Neural cell (in vitro differentiated cells): ENCODE results near the gene CACNA1D. TPM values are rescaled to one million over a fixed set of nuclear protein-coding genes. Genes with fewer than 3 reads are reported as not detected.

Experiments
- H2AFZ ChIP-seq: fragments of 200-600, 300-800 bp; sonication (generic), shearing (Covaris generic); 2 replicates; pipeline ENCODE4 v1.6.0; 2014; ENCODE audit warnings: low read depth, mild to moderate bottlenecking, antibody characterized with exemption, low read length, moderate library complexity
- H3F3A ChIP-seq: fragments of 200-600 bp; shearing (Covaris generic); 2 replicates; pipeline ENCODE4 v1.6.1; 2016; ENCODE audit warnings: mild to moderate bottlenecking, moderate library complexity, mixed read lengths, antibody characterized with exemption, low read length; ENCODE audit not compliant: insufficient read depth, poor library complexity, severe bottlenecking
- H3K27ac ChIP-seq: fragments of 200-600, 300-800 bp; sonication (generic), shearing (Covaris generic); 2 replicates; pipeline ENCODE4 v1.5.1; 2014; ENCODE audit warnings: mild to moderate bottlenecking, low read length, moderate library complexity
- H3K27me3 ChIP-seq: fragments of 300-800, 200-600 bp; sonication (generic), shearing (Covaris generic); 2 replicates; pipeline ENCODE4 v1.6.0; 2014; ENCODE audit warnings: mild to moderate bottlenecking, low read depth, low read length, moderate library complexity; ENCODE audit not compliant: insufficient read depth
- H3K36me3 ChIP-seq: fragments of 300-800, 200-600 bp; sonication (generic), shearing (Covaris generic); 2 replicates; pipeline ENCODE4 v1.5.1; 2014; ENCODE audit warnings: mild to moderate bottlenecking, antibody characterized with exemption, low read length, moderate library complexity; ENCODE audit not compliant: insufficient read depth
- H3K4me2 ChIP-seq: fragments of 300-800, 200-600 bp; sonication (generic), shearing (Covaris generic); 2 replicates; pipeline ENCODE4 v1.6.0; 2014; ENCODE audit warnings: mild to moderate bottlenecking, low read length
- H3K4me3 ChIP-seq: fragments of 300-800, 200-600 bp; sonication (generic), shearing (Covaris generic); 2 replicates; pipeline ENCODE4 v1.5.1; 2014; ENCODE audit warnings: mild to moderate bottlenecking, low read length, moderate library complexity
- H3K79me2 ChIP-seq: fragments of 200-600 bp; shearing (Covaris generic); replicated peaks from 2 replicates; pipeline ENCODE4 v1.6.0; 2014; ENCODE audit warnings: mild to moderate bottlenecking, low read length, moderate library complexity; ENCODE audit not compliant: insufficient read depth
- H3K9ac ChIP-seq: fragments of 300-800, 200-600 bp; sonication (generic), shearing (Covaris generic); 2 replicates; pipeline ENCODE4 v1.6.1; 2016; ENCODE audit warnings: mild to moderate bottlenecking, low read length, mixed read lengths
- H3K9me2 ChIP-seq: fragments of 200-600 bp; shearing (Covaris generic); 2 replicates; pipeline ENCODE4 v1.6.1; 2016; ENCODE audit warnings: mild to moderate bottlenecking, low read length, mixed read lengths; ENCODE audit not compliant: insufficient read depth
- H3K9me3 ChIP-seq: fragments of 200-600, 300-800 bp; sonication (generic), shearing (Covaris generic); 2 replicates; pipeline ENCODE4 v1.6.1; 2016; ENCODE audit warnings: mild to moderate bottlenecking, mixed run types, low read length, moderate library complexity, mixed read lengths
- H4K20me1 ChIP-seq: fragments of 200-600 bp; shearing (Covaris generic); 2 replicates; pipeline ENCODE4 v1.6.1; 2016; ENCODE audit warnings: mild to moderate bottlenecking, mixed run types; ENCODE audit not compliant: insufficient read depth
- CTCF ChIP-seq: fragments of 450-650 bp; IDR thresholded peaks from 2 replicates; pipeline ENCODE4 v1.5.1; 2014; ENCODE audit warnings: antibody characterized with exemption, mild to moderate bottlenecking, moderate library complexity; ENCODE audit not compliant: poor library complexity, severe bottlenecking
- EP300 ChIP-seq: fragments of 450-650 bp; conservative IDR thresholded peaks from 2 replicates; pipeline ENCODE4 v1.6.1; 2014; ENCODE audit warnings: antibody characterized with exemption, mild to moderate bottlenecking, moderate library complexity; ENCODE audit not compliant: poor library complexity, severe bottlenecking
- EZH2 ChIP-seq: fragments of 200-600, 300-800 bp; shearing (Covaris generic), sonication (generic); IDR thresholded peaks from 2 replicates; pipeline ENCODE4 v1.6.1; 2014; ENCODE audit warnings: antibody characterized with exemption, low read length, borderline replicate concordance, mild to moderate bottlenecking; ENCODE audit not compliant: insufficient read depth, poor library complexity, severe bottlenecking
- MXI1 ChIP-seq: fragments of 450-650 bp; conservative IDR thresholded peaks from 2 replicates; pipeline ENCODE4 v1.6.1; 2014; ENCODE audit warnings: antibody characterized with exemption, mild to moderate bottlenecking; ENCODE audit not compliant: poor library complexity, severe bottlenecking
- POLR2AphosphoS5 ChIP-seq: IDR thresholded peaks from 2 replicates; pipeline ENCODE4 v1.6.1; 2012
- RAD21 ChIP-seq: fragments of 450-650 bp; conservative IDR thresholded peaks from 2 replicates; pipeline ENCODE4 v1.6.1; 2014; ENCODE audit warnings: antibody characterized with exemption, mild to moderate bottlenecking, moderate library complexity
- REST ChIP-seq: IDR thresholded peaks from 2 replicates; pipeline ENCODE4 v1.6.1; 2012; ENCODE audit warnings: borderline replicate concordance
- SMC3 ChIP-seq: fragments of 450-650 bp; conservative IDR thresholded peaks from 2 replicates; pipeline ENCODE4 v1.6.1; 2014; ENCODE audit warnings: antibody characterized with exemption, mild to moderate bottlenecking, moderate library complexity; ENCODE audit not compliant: poor library complexity
- TAF1 ChIP-seq: IDR thresholded peaks from 2 replicates; pipeline ENCODE4 v1.6.1; 2012; ENCODE audit warnings: low read depth
- polyA plus RNA-seq: library from polyadenylated mRNA; depleted of rRNA; stranded (reverse); fragments of >200 nt; gene quantifications from 2 replicates; pipeline ENCODE4 v1.2.3, GENCODE V29; 2014

Gene CACNA1D
- polyA plus RNA-seq, 1 donor from 2014 or later, result 22.5 TPM

GRCh38 chr3:53787016-53787415, 292.6 kb downstream of the CACNA1D start:
- no peaks in the 10 kb centered on the region for H3K79me2 ChIP-seq
- H3K9me2 ChIP-seq, result no peaks in the 10 kb centered on the region
- no peaks in the 10 kb centered on the region for H3K27me3 ChIP-seq
- no peak overlapping the region for H3K4me2 ChIP-seq
- H3K9me3 ChIP-seq, result no peaks in the 10 kb centered on the region
- H3K36me3 ChIP-seq, result no peaks in the 10 kb centered on the region
- no peak overlapping the region for H2AFZ ChIP-seq
- H3K9ac ChIP-seq, result no peak overlapping the region
- no peak overlapping the region for H3K27ac ChIP-seq
- no peak overlapping the region for H3K4me3 ChIP-seq
- no peaks in the 10 kb centered on the region for H4K20me1 ChIP-seq
- no peak for TF ChIP-seq MXI1
- TF ChIP-seq EZH2, result no peak
- no peak for TF ChIP-seq EP300
- TF ChIP-seq SMC3, result no peak
- TF ChIP-seq TAF1, result no peak
- no peak for TF ChIP-seq POLR2AphosphoS5
- TF ChIP-seq REST, result no peak
- TF ChIP-seq CTCF, result no peak
- TF ChIP-seq RAD21, result no peak
- H3F3A ChIP-seq, result no peaks in the 10 kb centered on the region

- H3K4me2 ChIP-seq, result no peak overlapping the region
- no peak overlapping the region for H3K9ac ChIP-seq
- no peaks in the 10 kb centered on the region for H3K9me3 ChIP-seq
- no peaks in the 10 kb centered on the region for H3K27me3 ChIP-seq
- TF ChIP-seq EZH2 (no peak), EP300 (no peak), SMC3 (no peak), REST (no peak), POLR2AphosphoS5 (no peak), RAD21 (no peak), TAF1 (no peak), CTCF (no peak), MXI1 (no peak)
- H4K20me1 ChIP-seq, result no peaks in the 10 kb centered on the region
- no peak overlapping the region for H3K4me3 ChIP-seq
- no peaks in the 10 kb centered on the region for H3F3A ChIP-seq
- no peaks in the 10 kb centered on the region for H3K79me2 ChIP-seq
- H3K27ac ChIP-seq, result no peak overlapping the region
- H3K9me2 ChIP-seq, result no peaks in the 10 kb centered on the region
- no peak overlapping the region for H2AFZ ChIP-seq
- no peaks in the 10 kb centered on the region for H3K36me3 ChIP-seq
Measured at GRCh38 chr3:53788038-53788437, 293.6 kb downstream of the CACNA1D start.
